H9 (cell line): ENCODE data around the gene CHCHD6. TPM values are rescaled to one million over a fixed set of nuclear protein-coding genes. Genes with fewer than 3 reads are reported as not detected.

Experiments
- DNase-seq: peaks from one replicate; pipeline ENCODE4 v3.0.0-alpha.2; 2017
- H2AFZ ChIP-seq: one replicate; pipeline ENCODE4 v1.6.1; 2013; ENCODE audit warnings: mild to moderate bottlenecking, low read length, control low read depth, moderate library complexity
- H2AK5ac ChIP-seq: 2 replicates; pipeline ENCODE4 v1.6.1; 2013; ENCODE audit warnings: low read length, control low read depth, mixed read lengths; ENCODE audit not compliant: insufficient read length
- H2BK120ac ChIP-seq: one replicate; pipeline ENCODE4 v1.6.1; 2013; ENCODE audit warnings: low read depth, mild to moderate bottlenecking, low read length, control low read depth, inconsistent platforms; ENCODE audit not compliant: poor library complexity, severe bottlenecking
- H2BK12ac ChIP-seq: 2 replicates; pipeline ENCODE4 v1.6.1; 2013; ENCODE audit warnings: low read length, control low read depth, mixed read lengths, low read depth; ENCODE audit not compliant: insufficient read length
- H2BK15ac ChIP-seq: 2 replicates; pipeline ENCODE4 v1.6.1; 2013; ENCODE audit warnings: low read depth, low read length, control low read depth
- H2BK20ac ChIP-seq: one replicate; pipeline ENCODE4 v1.6.1; 2013; ENCODE audit warnings: low read depth, mild to moderate bottlenecking, low read length, control low read depth, inconsistent platforms; ENCODE audit not compliant: poor library complexity, severe bottlenecking
- H2BK5ac ChIP-seq: 2 replicates; pipeline ENCODE4 v1.6.1; 2013; ENCODE audit warnings: low read length, control low read depth, mixed read lengths; ENCODE audit not compliant: insufficient read length
- H3K14ac ChIP-seq: 2 replicates; pipeline ENCODE4 v1.6.1; 2013; ENCODE audit warnings: low read length, control low read depth; ENCODE audit not compliant: insufficient read depth
- H3K18ac ChIP-seq: 2 replicates; pipeline ENCODE4 v1.6.1; 2013; ENCODE audit warnings: low read depth, mild to moderate bottlenecking, mixed read lengths, low read length, control low read depth; ENCODE audit not compliant: insufficient read length
- H3K23ac ChIP-seq: 2 replicates; pipeline ENCODE4 v1.6.1; 2013; ENCODE audit warnings: low read length, control low read depth, mixed read lengths, low read depth; ENCODE audit not compliant: insufficient read length
- H3K23me2 ChIP-seq: 2 replicates; pipeline ENCODE4 v1.6.1; 2013; ENCODE audit warnings: low read depth, mild to moderate bottlenecking, mixed read lengths, low read length, control low read depth; ENCODE audit not compliant: insufficient read length, poor library complexity, severe bottlenecking
- H3K27ac ChIP-seq: 2 replicates; pipeline ENCODE4 v1.5.1; 2013; ENCODE audit warnings: low read length, control low read depth, mixed read lengths, low read depth; ENCODE audit not compliant: insufficient read length
- H3K27me3 ChIP-seq: 2 replicates; pipeline ENCODE4 v1.6.1; 2013; ENCODE audit warnings: low read length, control low read depth, inconsistent platforms; ENCODE audit not compliant: insufficient read depth
- H3K4ac ChIP-seq: 2 replicates; pipeline ENCODE4 v1.6.1; 2013; ENCODE audit warnings: low read depth, mild to moderate bottlenecking, control low read depth, inconsistent platforms, low read length, moderate library complexity
- H3K4me1 ChIP-seq: 2 replicates; pipeline ENCODE4 v1.6.1; 2013; ENCODE audit warnings: low read length, control low read depth, inconsistent platforms; ENCODE audit not compliant: insufficient read depth
- H3K4me2 ChIP-seq: 2 replicates; pipeline ENCODE4 v1.6.1; 2013; ENCODE audit warnings: low read length, control low read depth, mixed read lengths; ENCODE audit not compliant: insufficient read length, insufficient read depth
- H3K56ac ChIP-seq: 2 replicates; pipeline ENCODE4 v1.6.1; 2013; ENCODE audit warnings: low read depth, mild to moderate bottlenecking, mixed read lengths, low read length, control low read depth; ENCODE audit not compliant: insufficient read length
- H3K79me1 ChIP-seq: 2 replicates; pipeline ENCODE4 v1.6.1; 2013; ENCODE audit warnings: low read depth, mild to moderate bottlenecking, moderate library complexity, low read length, control low read depth, inconsistent platforms; ENCODE audit not compliant: insufficient read depth, poor library complexity, severe bottlenecking
- H3K79me2 ChIP-seq: 2 replicates; pipeline ENCODE4 v1.6.1; 2013; ENCODE audit warnings: low read length, control low read depth, inconsistent platforms; ENCODE audit not compliant: insufficient read depth
- H3K9ac ChIP-seq: 2 replicates; pipeline ENCODE4 v1.6.1; 2013; ENCODE audit warnings: low read length, control low read depth, mixed read lengths; ENCODE audit not compliant: insufficient read length; ENCODE audit errors: extremely low read depth
- H3K9me3 ChIP-seq: one replicate; pipeline ENCODE4 v1.6.1; 2013; ENCODE audit warnings: low read depth, low read length, inconsistent platforms; ENCODE audit not compliant: control insufficient read depth
- H3T11ph ChIP-seq: one replicate; pipeline ENCODE4 v1.6.1; 2013; ENCODE audit warnings: mild to moderate bottlenecking, low read length, control low read depth, inconsistent platforms
- H4K20me1 ChIP-seq: one replicate; pipeline ENCODE4 v1.6.1; 2013; ENCODE audit not compliant: control insufficient read depth, insufficient read length, insufficient read depth
- H4K5ac ChIP-seq: 2 replicates; pipeline ENCODE4 v1.6.1; 2013; ENCODE audit warnings: low read depth, mild to moderate bottlenecking, mixed read lengths, low read length, control low read depth; ENCODE audit not compliant: insufficient read length
- H4K8ac ChIP-seq: replicated peaks from 2 replicates; pipeline ENCODE4 v1.6.1; 2013; ENCODE audit warnings: low read length, control low read depth, mixed read lengths, low read depth; ENCODE audit not compliant: insufficient read length
- H4K91ac ChIP-seq: 2 replicates; pipeline ENCODE4 v1.6.1; 2013; ENCODE audit warnings: low read depth, mild to moderate bottlenecking, moderate library complexity, mixed read lengths, low read length, control low read depth; ENCODE audit not compliant: insufficient read length
- H3K27ac Mint-ChIP-seq, 3 experiments: 2 replicates in 2 of 3; 3 replicates in 1 of 3; pipeline ENCODE4 v1.8.0; 2020 to 2021; ENCODE audit warnings: mixed read lengths in 3 of 3, mild to moderate bottlenecking in 1 of 3, moderate library complexity in 1 of 3
- H3K27me3 Mint-ChIP-seq: 2 replicates; pipeline ENCODE4 v1.8.0; 2021; ENCODE audit warnings: low read depth, mild to moderate bottlenecking, moderate library complexity, mixed read lengths
- H3K36me3 Mint-ChIP-seq, 3 experiments: 2 replicates in 2 of 3; 3 replicates in 1 of 3; pipeline ENCODE4 v1.8.0; 2020 to 2021; ENCODE audit warnings: low read depth in 3 of 3, mixed read lengths in 3 of 3; ENCODE audit not compliant: insufficient read depth in 1 of 3
- H3K4me1 Mint-ChIP-seq, 2 experiments: 2 replicates each; pipeline ENCODE4 v1.8.0; 2020; ENCODE audit warnings: mixed read lengths in 2 of 2
- H3K4me3 Mint-ChIP-seq, 2 experiments: 2 replicates in 1 of 2; 3 replicates in 1 of 2; pipeline ENCODE4 v1.8.0; 2020 to 2021; ENCODE audit warnings: mild to moderate bottlenecking in 2 of 2, mixed read lengths in 2 of 2, moderate library complexity in 1 of 2
- H3K9me3 Mint-ChIP-seq, 2 experiments: 2 replicates in 1 of 2; 3 replicates in 1 of 2; pipeline ENCODE4 v1.8.0; 2020; ENCODE audit warnings: mild to moderate bottlenecking in 2 of 2, mixed read lengths in 2 of 2, moderate library complexity in 1 of 2
- CTCF ChIP-seq: fragments of 200-600 bp; sonication (generic); conservative IDR thresholded peaks from 3 replicates; pipeline ENCODE4 v1.8.0; 2021; ENCODE audit warnings: antibody characterized with exemption, mild to moderate bottlenecking
- WGBS: extraction: QIAGEN DNeasy Blood & Tissue Kit; methylation state at CpG from one replicate; pipeline ENCODE4 v1.1.7; 2013; ENCODE audit warnings: missing lambda C conversion rate, low lambda C conversion rate, mixed read lengths; ENCODE audit not compliant: insufficient read length; ENCODE audit errors: extremely low coverage; 5-methylcytosine and 5-hydroxymethylcytosine counted together
- total RNA-seq: library from RNA; stranded (reverse); gene quantifications from 2 replicates; pipeline ENCODE4 v1.2.1, GENCODE V29; 2021

Gene CHCHD6
- total RNA-seq, 1 experiment from 2014 or later: 34.2 TPM

GRCh38 chr3:126766653-126767052, 62.6 kb downstream of the CHCHD6 start:
- no peaks in the 10 kb centered on the region for H3K79me1 ChIP-seq

More at GRCh38 chr3:126766653-126767052, 62.6 kb downstream of the CHCHD6 start:
- Histone ChIP-seq H4K5ac (no peak overlapping the region), H3K4ac (no peak overlapping the region), H3T11ph (no peak overlapping the region), H3K56ac (no peak overlapping the region), H3K79me2 (no peaks in the 10 kb centered on the region), H3K27me3 (no peaks in the 10 kb centered on the region), H2BK120ac (no peak overlapping the region), H3K14ac (no peak overlapping the region), H3K9ac (no peak overlapping the region), H3K18ac (no peak overlapping the region), H3K27ac (no peak overlapping the region), H4K91ac (no peak overlapping the region), H3K23ac (no peak overlapping the region), H2AFZ (no peak overlapping the region), H2BK12ac (no peak overlapping the region), H3K23me2 (no peaks in the 10 kb centered on the region), H3K9me3 (no peaks in the 10 kb centered on the region), H3K4me2 (no peak overlapping the region), H2BK20ac (no peak overlapping the region), H3K4me1 (peaks cover 2% of the 10 kb centered on the region; the same call in 1 of the 2 replicates), H4K8ac (no peak overlapping the region), H2BK15ac (no peak overlapping the region), H4K20me1 (no peaks in the 10 kb centered on the region), H2AK5ac (no peak overlapping the region), H2BK5ac (no peak overlapping the region)
- no peak overlapping the region for H3K4me3 Mint-ChIP-seq
- no peak for TF ChIP-seq CTCF
- peaks cover 19 to 24% of the 10 kb centered on the region in 2 experiments for H3K9me3 Mint-ChIP-seq
- no peak for DNase-seq
- no peaks in the 10 kb centered on the region for H3K27me3 Mint-ChIP-seq
- H3K4me1 Mint-ChIP-seq: peaks cover 13 to 15% of the 10 kb centered on the region in 2 experiments
- peaks cover 5 to 30% (median 28%) of the 10 kb centered on the region in 3 experiments for H3K36me3 Mint-ChIP-seq
- H3K27ac Mint-ChIP-seq: no peak overlapping the region; a peak in 1 of 7 replicates
- WGBS: no CpG with 5 or more reads among the region's 7 CpGs
